ENCODE measurements around the gene B3GNT8.

B3GNT8 gene

GRCh38 chr19:41456342-41456918 is 29.3 kb upstream of the B3GNT8 start:
- DNase-seq: no peak
- Histone ChIP-seq H3K27ac (ENCODE audit: low read depth, low read length) (no peak overlapping the region), H3K4ac (ENCODE audit: low read depth, low read length) (no peak overlapping the region), H3K23ac (ENCODE audit: low read length) (no peak overlapping the region), H3K27me3 (ENCODE audit: insufficient read depth, low read length, poor library complexity) (no peaks in the 10 kb centered on the region), H3K79me1 (ENCODE audit: low read length) (no peaks in the 10 kb centered on the region), H3K4me1 (ENCODE audit: control insufficient read depth, low read depth, low read length) (no peaks in the 10 kb centered on the region), H2BK15ac (replicated peaks; ENCODE audit: low read depth) (no peak overlapping the region), H3K79me2 (ENCODE audit: control insufficient read depth, insufficient read depth, low read length) (no peaks in the 10 kb centered on the region), H4K8ac (ENCODE audit: low read depth, low read length) (no peak overlapping the region), H3K9ac (ENCODE audit: low read length) (no peak overlapping the region), H4K5ac (ENCODE audit: low read length) (no peak overlapping the region), H3K18ac (ENCODE audit: low read length) (no peak overlapping the region), H2BK120ac (ENCODE audit: low read depth, low read length) (no peak overlapping the region), H3K4me3 (ENCODE audit: low read length) (no peak overlapping the region), H2AK5ac (ENCODE audit: low read length) (no peak overlapping the region), H2BK5ac (ENCODE audit: low read length) (no peak overlapping the region), H3K36me3 (ENCODE audit: control insufficient read depth, insufficient read depth, low read length) (no peaks in the 10 kb centered on the region), H3K56ac (ENCODE audit: low read length) (no peak overlapping the region), H3K4me2 (ENCODE audit: low read length) (no peak overlapping the region)
- no CpG with 5 or more reads among the region's 7 CpGs for WGBS (ENCODE audit: extremely low coverage, insufficient coverage, low lambda C conversion rate)

DNA sequence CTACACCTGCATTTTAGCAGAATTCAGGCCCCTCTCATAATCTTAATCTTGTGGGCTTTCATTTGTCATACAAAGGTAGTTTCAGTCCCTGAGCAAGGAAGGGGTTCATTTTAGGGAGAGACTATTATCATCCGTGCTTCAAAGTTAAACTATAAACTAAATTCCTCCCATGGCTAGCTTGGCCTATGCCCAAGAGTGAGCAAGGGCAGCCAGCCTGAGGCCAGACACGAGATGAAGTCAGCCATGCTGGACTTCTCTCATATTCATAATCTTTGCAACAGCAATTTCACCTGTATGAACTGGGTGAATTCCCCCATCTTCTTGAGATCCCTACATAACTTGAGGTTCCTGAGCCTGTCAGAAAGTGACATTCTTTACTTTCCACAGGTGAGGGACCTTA is 28.8 kb upstream of the B3GNT8 start:
- H3K18ac ChIP-seq (ENCODE audit: low read length): no peak overlapping the region

DNA sequence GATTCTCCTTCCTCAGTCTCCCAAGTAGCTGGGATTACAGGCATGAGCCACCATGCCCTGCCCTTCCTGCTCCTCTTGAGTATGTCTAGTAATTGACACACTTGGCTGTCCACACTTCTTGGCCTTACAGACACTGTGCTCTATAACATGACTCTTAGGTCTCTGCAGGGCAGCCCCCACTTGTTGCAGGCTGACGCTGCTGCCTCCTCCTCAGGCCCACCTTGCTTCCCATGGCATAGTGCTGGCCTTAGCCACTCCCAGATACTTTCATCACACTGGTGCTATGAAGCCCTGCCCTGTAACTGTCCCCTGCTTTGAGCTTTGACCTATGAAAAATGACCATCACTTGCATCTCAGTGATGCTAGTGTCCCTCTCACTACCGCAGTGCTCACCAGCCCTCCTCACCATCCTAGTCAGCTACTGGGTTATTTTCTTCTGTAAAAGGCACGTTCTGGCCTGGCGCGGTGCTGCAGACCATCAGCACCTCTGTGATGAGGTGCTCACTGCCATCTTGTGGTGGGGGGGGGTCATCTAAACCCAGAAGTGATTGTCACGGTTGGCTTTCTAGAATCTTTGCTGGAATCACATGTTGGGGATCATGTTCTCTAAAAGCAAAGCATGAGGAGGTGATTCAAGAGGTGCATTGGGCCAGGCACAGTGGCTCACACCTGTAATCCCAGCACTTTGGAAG is 25.6 kb upstream of the B3GNT8 start:
- no peak overlapping the region for H4K5ac ChIP-seq (ENCODE audit: low read length)
- no CpG with 5 or more reads among the region's 6 CpGs for WGBS (ENCODE audit: extremely low coverage, insufficient coverage, low lambda C conversion rate)
- no peaks in the 10 kb centered on the region for H3K27me3 ChIP-seq (ENCODE audit: insufficient read depth, low read length, poor library complexity)
- no peak overlapping the region for H2BK120ac ChIP-seq (ENCODE audit: low read depth, low read length)
- H3K4me1 ChIP-seq (ENCODE audit: control insufficient read depth, low read depth, low read length): no peaks in the 10 kb centered on the region
- no peak overlapping the region for H3K4me2 ChIP-seq (ENCODE audit: low read length)
- H3K9ac ChIP-seq (ENCODE audit: low read length): no peak overlapping the region
- H2BK15ac ChIP-seq (replicated peaks; ENCODE audit: low read depth): no peak overlapping the region
- no peak overlapping the region for H4K8ac ChIP-seq (ENCODE audit: low read depth, low read length)
- no peak for DNase-seq
- H3K4ac ChIP-seq (ENCODE audit: low read depth, low read length): no peak overlapping the region
- H3K4me3 ChIP-seq (ENCODE audit: low read length): no peak overlapping the region
- no peaks in the 10 kb centered on the region for H3K79me1 ChIP-seq (ENCODE audit: low read length)
- H3K56ac ChIP-seq (ENCODE audit: low read length): no peak overlapping the region
- H3K23ac ChIP-seq (ENCODE audit: low read length): no peak overlapping the region
- no peak overlapping the region for H2BK5ac ChIP-seq (ENCODE audit: low read length)
- H3K79me2 ChIP-seq (ENCODE audit: control insufficient read depth, insufficient read depth, low read length): no peaks in the 10 kb centered on the region
- no peak overlapping the region for H2AK5ac ChIP-seq (ENCODE audit: low read length)
- H3K36me3 ChIP-seq (ENCODE audit: control insufficient read depth, insufficient read depth, low read length): no peaks in the 10 kb centered on the region
- no peak overlapping the region for H3K18ac ChIP-seq (ENCODE audit: low read length)
- no peak overlapping the region for H3K27ac ChIP-seq (ENCODE audit: low read depth, low read length)

More for the DNA sequence above, 28.8 kb upstream of the B3GNT8 start:
- Histone ChIP-seq H3K79me1 (ENCODE audit: low read length) (no peaks in the 10 kb centered on the region), H4K8ac (ENCODE audit: low read depth, low read length) (no peak overlapping the region), H3K4me3 (ENCODE audit: low read length) (no peak overlapping the region), H2BK5ac (ENCODE audit: low read length) (no peak overlapping the region), H3K4ac (ENCODE audit: low read depth, low read length) (no peak overlapping the region), H3K9ac (ENCODE audit: low read length) (no peak overlapping the region), H3K36me3 (ENCODE audit: control insufficient read depth, insufficient read depth, low read length) (no peaks in the 10 kb centered on the region), H3K23ac (ENCODE audit: low read length) (no peak overlapping the region), H3K27ac (ENCODE audit: low read depth, low read length) (no peak overlapping the region), H4K5ac (ENCODE audit: low read length) (no peak overlapping the region), H3K79me2 (ENCODE audit: control insufficient read depth, insufficient read depth, low read length) (no peaks in the 10 kb centered on the region), H2BK15ac (replicated peaks; ENCODE audit: low read depth) (no peak overlapping the region), H2BK120ac (ENCODE audit: low read depth, low read length) (no peak overlapping the region), H3K4me1 (ENCODE audit: control insufficient read depth, low read depth, low read length) (no peaks in the 10 kb centered on the region), H3K27me3 (ENCODE audit: insufficient read depth, low read length, poor library complexity) (no peaks in the 10 kb centered on the region), H2AK5ac (ENCODE audit: low read length) (no peak overlapping the region), H3K56ac (ENCODE audit: low read length) (no peak overlapping the region), H3K4me2 (ENCODE audit: low read length) (no peak overlapping the region)
- no CpG with 5 or more reads among the region's 2 CpGs for WGBS (ENCODE audit: extremely low coverage, insufficient coverage, low lambda C conversion rate)
- no peak for DNase-seq

DNA sequence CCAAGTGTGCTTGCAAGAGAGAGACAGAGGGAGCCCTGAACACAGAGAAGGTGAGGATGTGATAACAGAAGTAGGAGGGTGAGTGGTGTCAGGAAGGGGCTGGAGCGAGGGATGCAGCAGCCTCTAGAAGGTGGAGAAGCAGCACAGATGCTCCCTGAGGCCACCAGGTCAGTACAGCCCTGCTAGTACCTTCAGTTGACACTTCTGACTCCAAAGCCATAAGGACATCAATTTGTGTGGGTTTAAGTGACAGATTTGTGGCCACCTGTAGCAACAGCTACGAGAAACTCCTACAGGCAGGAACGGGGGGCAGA is 22.6 kb upstream of the B3GNT8 start:
- no peaks in the 10 kb centered on the region for H3K27me3 ChIP-seq (ENCODE audit: insufficient read depth, low read length, poor library complexity)
- H3K4me3 ChIP-seq (ENCODE audit: low read length): no peak overlapping the region
- no peak overlapping the region for H4K8ac ChIP-seq (ENCODE audit: low read depth, low read length)
- H3K9ac ChIP-seq (ENCODE audit: low read length): no peak overlapping the region
- H3K27ac ChIP-seq (ENCODE audit: low read depth, low read length): no peak overlapping the region
- no peak overlapping the region for H4K5ac ChIP-seq (ENCODE audit: low read length)
- no peaks in the 10 kb centered on the region for H3K79me2 ChIP-seq (ENCODE audit: control insufficient read depth, insufficient read depth, low read length)
- H3K4me2 ChIP-seq (ENCODE audit: low read length): no peak overlapping the region
- H2BK15ac ChIP-seq (replicated peaks; ENCODE audit: low read depth): no peak overlapping the region
- H2BK5ac ChIP-seq (ENCODE audit: low read length): no peak overlapping the region
- no peaks in the 10 kb centered on the region for H3K79me1 ChIP-seq (ENCODE audit: low read length)
- H3K36me3 ChIP-seq (ENCODE audit: control insufficient read depth, insufficient read depth, low read length): no peaks in the 10 kb centered on the region
- no peak overlapping the region for H3K23ac ChIP-seq (ENCODE audit: low read length)
- no peak overlapping the region for H2AK5ac ChIP-seq (ENCODE audit: low read length)
- H3K4ac ChIP-seq (ENCODE audit: low read depth, low read length): no peak overlapping the region
- DNase-seq: no peak
- WGBS (ENCODE audit: extremely low coverage, insufficient coverage, low lambda C conversion rate): no CpG with 5 or more reads among the region's 3 CpGs
- no peak overlapping the region for H3K18ac ChIP-seq (ENCODE audit: low read length)
- H2BK120ac ChIP-seq (ENCODE audit: low read depth, low read length): no peak overlapping the region
- no peaks in the 10 kb centered on the region for H3K4me1 ChIP-seq (ENCODE audit: control insufficient read depth, low read depth, low read length)
- no peak overlapping the region for H3K56ac ChIP-seq (ENCODE audit: low read length)

DNA sequence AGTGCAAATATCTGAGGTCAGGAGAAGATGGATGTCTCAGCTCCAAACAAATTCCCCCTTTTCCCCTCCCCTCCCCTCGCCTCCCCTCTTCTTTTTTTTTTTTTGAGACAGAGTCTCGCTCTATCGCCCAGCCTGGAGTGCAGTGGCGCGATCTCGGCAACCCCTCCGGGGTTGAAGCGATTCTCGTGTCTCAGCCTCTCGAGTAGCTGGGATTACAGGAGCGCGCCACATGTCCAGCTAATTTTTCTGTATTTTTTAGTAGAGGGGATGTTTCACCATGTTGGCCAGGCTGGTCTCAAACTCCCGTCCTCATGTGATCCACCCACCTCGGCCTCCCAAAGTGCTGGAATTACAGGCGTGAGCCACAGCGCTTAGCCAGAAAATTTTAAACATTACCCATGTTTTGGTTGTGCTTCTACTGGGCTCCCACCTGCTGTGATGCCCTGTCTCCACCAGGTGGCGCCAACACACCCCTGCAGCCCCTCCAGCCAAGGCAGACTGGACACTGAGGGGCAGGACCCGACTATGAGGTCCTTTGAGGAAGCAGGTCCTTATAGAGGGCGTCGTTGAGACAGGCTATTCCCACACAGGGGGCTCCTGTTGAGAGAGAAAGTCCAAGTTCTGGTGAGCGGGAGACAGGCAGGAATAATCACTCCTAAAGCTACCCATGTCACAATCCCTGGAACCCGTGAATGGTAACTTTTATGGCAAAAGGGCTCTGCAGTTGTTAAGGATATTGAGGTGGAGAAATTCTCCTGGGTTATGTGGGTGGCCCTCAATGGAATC is 22.1 kb upstream of the B3GNT8 start:
- Histone ChIP-seq H3K9ac (ENCODE audit: low read length) (no peak overlapping the region), H3K4me3 (ENCODE audit: low read length) (no peak overlapping the region)
- no CpG with 5 or more reads among the region's 22 CpGs for WGBS (ENCODE audit: extremely low coverage, insufficient coverage, low lambda C conversion rate)

More for the DNA sequence above, 22.1 kb upstream of the B3GNT8 start:
- H2BK120ac ChIP-seq (ENCODE audit: low read depth, low read length): no peak overlapping the region
- DNase-seq: peak; percentile 87
- no peak overlapping the region for H3K56ac ChIP-seq (ENCODE audit: low read length)
- no peaks in the 10 kb centered on the region for H3K27me3 ChIP-seq (ENCODE audit: insufficient read depth, low read length, poor library complexity)
- H3K79me2 ChIP-seq (ENCODE audit: control insufficient read depth, insufficient read depth, low read length): no peaks in the 10 kb centered on the region
- no peaks in the 10 kb centered on the region for H3K36me3 ChIP-seq (ENCODE audit: control insufficient read depth, insufficient read depth, low read length)
- no peaks in the 10 kb centered on the region for H3K79me1 ChIP-seq (ENCODE audit: low read length)
- H2BK15ac ChIP-seq (replicated peaks; ENCODE audit: low read depth): no peak overlapping the region
- no peak overlapping the region for H2BK5ac ChIP-seq (ENCODE audit: low read length)
- H4K8ac ChIP-seq (ENCODE audit: low read depth, low read length): no peak overlapping the region
- no peak overlapping the region for H3K4ac ChIP-seq (ENCODE audit: low read depth, low read length)
- no peak overlapping the region for H3K27ac ChIP-seq (ENCODE audit: low read depth, low read length)
- no peak overlapping the region for H3K4me2 ChIP-seq (ENCODE audit: low read length)
- H3K23ac ChIP-seq (ENCODE audit: low read length): no peak overlapping the region
- no peak overlapping the region for H4K5ac ChIP-seq (ENCODE audit: low read length)
- H2AK5ac ChIP-seq (ENCODE audit: low read length): no peak overlapping the region
- H3K4me1 ChIP-seq (ENCODE audit: control insufficient read depth, low read depth, low read length): no peaks in the 10 kb centered on the region
- no peak overlapping the region for H3K18ac ChIP-seq (ENCODE audit: low read length)

All from mesendoderm (in vitro differentiated cells).